ENCODE data around the gene ALKBH3.
A peak's percentile ranks its signal among the peaks of the same experiment; 100 is the strongest.

Gene ALKBH3

GRCh38 chr11:43942662-43943371 lies 62.2 kb downstream of the ALKBH3 start:
- peak; percentile 12 to 27 for DNase-seq

- DNase-seq, result peak in 1 of 2 experiments; percentile 7
Observed at GRCh38 chr11:43943372-43943930, 62.8 kb downstream of the ALKBH3 start.

GRCh38 chr11:43943931-43944751 lies 63.5 kb downstream of the ALKBH3 start:
- DNase-seq, result no peak

- peak; percentile 38 to 52 for DNase-seq
Observed at GRCh38 chr11:43944761-43945311, 64.2 kb downstream of the ALKBH3 start.

GRCh38 chr11:43947003-43947500 lies 66.4 kb downstream of the ALKBH3 start:
- DNase-seq, result peak; percentile 32 to 53

- no peak for DNase-seq
Observed at GRCh38 chr11:43947815-43948214, 67.2 kb downstream of the ALKBH3 start.

GRCh38 chr11:43948341-43949225 lies 68.0 kb downstream of the ALKBH3 start:
- DNase-seq, result no peak

- no peak for DNase-seq
Observed at GRCh38 chr11:43950311-43950855, 69.8 kb downstream of the ALKBH3 start.

GRCh38 chr11:43951231-43951630 lies 70.6 kb downstream of the ALKBH3 start:
- no peak for DNase-seq

GRCh38 chr11:43952020-43952400 lies 71.4 kb downstream of the ALKBH3 start:
- DNase-seq, result no peak

- DNase-seq, result no peak
Observed at GRCh38 chr11:43952401-43953342, 72.0 kb downstream of the ALKBH3 start.

- DNase-seq, result no peak
Observed at GRCh38 chr11:43953521-43953920, 72.9 kb downstream of the ALKBH3 start.

- DNase-seq, result no peak
Observed at GRCh38 chr11:43954241-43954640, 73.6 kb downstream of the ALKBH3 start.

- no peak for DNase-seq
Observed at GRCh38 chr11:43955381-43956118, 74.9 kb downstream of the ALKBH3 start.

GRCh38 chr11:43957571-43957970 lies 76.9 kb downstream of the ALKBH3 start:
- no peak for DNase-seq

GRCh38 chr11:43959321-43959995 lies 78.8 kb downstream of the ALKBH3 start:
- no peak for DNase-seq

GRCh38 chr11:43962383-43963278 lies 82.0 kb downstream of the ALKBH3 start:
- no peak for DNase-seq

GRCh38 chr11:43963279-43963620 lies 82.6 kb downstream of the ALKBH3 start:
- DNase-seq, result no peak

- DNase-seq, result no peak
Observed at GRCh38 chr11:43967661-43968060, 87.0 kb downstream of the ALKBH3 start.

Measured in Kasumi-1 (cell line).